Measurements from ENCODE around the gene TSC22D4.

GRCh38 chr7:100452513-100452912 is 26.5 kb downstream of the TSC22D4 start:
- TF ChIP-seq CTCF (IDR thresholded peaks at IDR 0.05) = no peak
- TF ChIP-seq POLR2A (IDR thresholded peaks at IDR 0.05) = no peak

All from uterus (tissue), 2 donors.